CD14-positive monocyte (primary cell): Measurements from ENCODE around the gene NUMB. TPM values are rescaled to one million over a fixed set of nuclear protein-coding genes. Genes with fewer than 3 reads are reported as not detected.

Experiments used
- DNase-seq, 3 donors: peaks; one replicate each; pipeline ENCODE4 v3.0.0-alpha.2; 2011 to 2022
- H2AFZ ChIP-seq: 2 replicates; pipeline ENCODE4 v1.6.0; 2012; ENCODE audit warnings: mild to moderate bottlenecking, low read depth, low read length, inconsistent platforms; ENCODE audit not compliant: insufficient read depth, poor library complexity, severe bottlenecking
- H3K27ac ChIP-seq, 2 donors: 1 replicate in 1 of 2; 2 replicates in 1 of 2; pipeline ENCODE4 v1.5.1; 2012 to 2013; ENCODE audit warnings: low read length in 2 of 2, control low read depth in 1 of 2, inconsistent platforms in 1 of 2, low read depth in 1 of 2, mild to moderate bottlenecking in 1 of 2
- H3K27me3 ChIP-seq, 2 donors: one replicate each; pipeline versions ENCODE4 v1.6.0 to v1.6.1; 2011 to 2013; ENCODE audit warnings: low read length in 2 of 2; ENCODE audit not compliant: control insufficient read depth in 2 of 2, insufficient read depth in 2 of 2
- H3K36me3 ChIP-seq, 2 donors: replicated peaks in 1 of 2; 1 replicate in 1 of 2; 2 replicates in 1 of 2; pipeline versions ENCODE4 v1.5.1 to v1.6.1; 2012 to 2013; ENCODE audit warnings: low read length in 2 of 2, control low read depth in 1 of 2, inconsistent platforms in 1 of 2, mild to moderate bottlenecking in 1 of 2; ENCODE audit not compliant: insufficient read depth in 2 of 2, control insufficient read depth in 1 of 2
- H3K4me1 ChIP-seq, 2 donors: 1 replicate in 1 of 2; 2 replicates in 1 of 2; pipeline versions ENCODE4 v1.5.1 to v1.6.1; 2012 to 2013; ENCODE audit warnings: low read length in 2 of 2, control low read depth in 1 of 2, inconsistent platforms in 1 of 2, mild to moderate bottlenecking in 1 of 2, moderate library complexity in 1 of 2; ENCODE audit not compliant: insufficient read depth in 2 of 2, control insufficient read depth in 1 of 2
- H3K4me2 ChIP-seq: replicated peaks from 2 replicates; pipeline ENCODE3; 2012; ENCODE audit warnings: low read length, moderate library complexity, mild to moderate bottlenecking; ENCODE audit not compliant: poor library complexity, severe bottlenecking; ENCODE audit errors: extremely low read depth
- H3K4me3 ChIP-seq, 3 experiments: fragments of 200-600 bp in 1 of 3; sonication (generic) in 1 of 3; replicated peaks in 1 of 3; 1 replicate in 2 of 3; 2 replicates in 1 of 3; pipeline ENCODE4 v1.5.1; 2011 to 2013; ENCODE audit warnings: low read length in 3 of 3, mild to moderate bottlenecking in 3 of 3, control low read depth in 2 of 3, low read depth in 2 of 3, inconsistent platforms in 1 of 3, moderate library complexity in 1 of 3
- H3K79me2 ChIP-seq: 2 replicates; pipeline ENCODE4 v1.6.0; 2012; ENCODE audit warnings: mild to moderate bottlenecking, control low read depth, inconsistent platforms, low read length, moderate library complexity; ENCODE audit not compliant: insufficient read depth
- H3K9ac ChIP-seq: 2 replicates; pipeline ENCODE4 v1.6.0; 2017; ENCODE audit warnings: low read length, mild to moderate bottlenecking; ENCODE audit not compliant: insufficient read depth, poor library complexity, severe bottlenecking
- H3K9me3 ChIP-seq, 2 donors: replicated peaks in 1 of 2; 1 replicate in 1 of 2; 2 replicates in 1 of 2; pipeline versions ENCODE4 v1.5.1 to v1.6.1; 2012 to 2013; ENCODE audit warnings: low read length in 2 of 2, control low read depth in 1 of 2; ENCODE audit not compliant: control insufficient read depth in 1 of 2, insufficient read depth in 1 of 2
- H4K20me1 ChIP-seq: 2 replicates; pipeline ENCODE4 v1.6.0; 2012; ENCODE audit warnings: mild to moderate bottlenecking, low read length, control low read depth, moderate library complexity; ENCODE audit not compliant: insufficient read depth
- H3K27ac Mint-ChIP-seq, 7 donors: one replicate each; pipeline ENCODE4 v1.8.0; 2020; ENCODE audit warnings: mild to moderate bottlenecking in 7 of 7, mixed read lengths in 7 of 7, moderate library complexity in 6 of 7, inconsistent platforms in 2 of 7
- H3K27me3 Mint-ChIP-seq, 3 donors: one replicate each; pipeline ENCODE4 v1.8.0; 2021 to 2022; ENCODE audit warnings: low read depth in 3 of 3, mild to moderate bottlenecking in 3 of 3, mixed read lengths in 3 of 3, moderate library complexity in 3 of 3, inconsistent platforms in 1 of 3
- H3K36me3 Mint-ChIP-seq, 2 donors: one replicate each; pipeline ENCODE4 v1.8.0; 2020; ENCODE audit warnings: mixed read lengths in 2 of 2, inconsistent platforms in 1 of 2, mild to moderate bottlenecking in 1 of 2
- H3K4me1 Mint-ChIP-seq: one replicate; pipeline ENCODE4 v1.8.0; 2020; ENCODE audit warnings: mild to moderate bottlenecking, mixed read lengths
- H3K4me3 Mint-ChIP-seq, 2 donors: one replicate each; pipeline ENCODE4 v1.8.0; 2020; ENCODE audit warnings: mild to moderate bottlenecking in 2 of 2, mixed read lengths in 2 of 2, moderate library complexity in 1 of 2
- H3K9me3 Mint-ChIP-seq, 7 donors: one replicate each; pipeline ENCODE4 v1.8.0; 2020 to 2022; ENCODE audit warnings: mixed read lengths in 7 of 7, mild to moderate bottlenecking in 6 of 7, moderate library complexity in 6 of 7, inconsistent platforms in 2 of 7
- WGBS: methylation state at CpG from one replicate; pipeline ENCODE4 v1.1.5; 2013; ENCODE audit warnings: missing lambda C conversion rate; ENCODE audit not compliant: insufficient coverage; 5-methylcytosine and 5-hydroxymethylcytosine counted together
- intact Hi-C, 2 donors: fragments of 100-400 bp; cut with micrococcal nuclease; formaldehyde crosslinking; loops; one replicate each; pipeline versions ENCODE4 v1.15.0 to v1.15.1; 2023
- polyA plus RNA-seq, 3 donors: library from polyadenylated mRNA; depleted of rRNA in 1 of 3; unstranded in 2 of 3; stranded (reverse) in 1 of 3; fragments of 300-500 nt in 2 of 3; fragments of >200 nt in 1 of 3; fragmentation: Illumina TruSeq in 2 of 3; gene quantifications; 1 replicate in 2 of 3; 2 replicates in 1 of 3; pipeline ENCODE4 v1.2.3, GENCODE V29; 2012 to 2021
- TF ChIP-seq, protein P1 (sequence below): fragments of 200-600 bp; IDR thresholded peaks from one replicate; pipeline ENCODE4 v1.8.0; 2022; ENCODE audit warnings: antibody characterized with exemption, mild to moderate bottlenecking

NUMB gene
- polyA plus RNA-seq, 3 donors, result 83.4 to 223 (median 126) TPM

DNA sequence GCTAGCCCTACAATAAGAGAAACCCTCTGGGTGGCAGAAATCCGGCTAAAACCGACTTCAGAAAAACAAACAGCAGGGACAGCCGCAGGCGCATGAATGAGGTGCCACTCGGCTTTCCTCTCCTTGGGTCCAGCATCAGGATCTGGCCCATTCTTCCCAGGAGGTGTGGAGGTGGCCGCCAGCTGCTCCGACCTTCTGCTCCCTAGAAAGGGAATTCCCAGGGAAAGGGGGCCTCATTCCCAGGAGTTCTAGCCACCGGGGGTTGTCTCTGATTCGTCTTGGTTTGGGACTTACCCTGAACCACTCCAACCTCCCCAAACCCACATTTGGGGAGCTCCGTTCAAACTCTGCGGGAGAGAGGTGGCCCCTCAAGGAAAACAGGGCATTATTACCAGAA is 208.0 kb downstream of the NUMB start:
- H3K4me2 ChIP-seq, result no peak overlapping the region
- H3K36me3 ChIP-seq, result no peaks in the 10 kb centered on the region
- Mint-ChIP-seq H3K4me1 (peaks cover 15% of the 10 kb centered on the region), H3K4me3 (no peak overlapping the region), H3K9me3 (no peaks in the 10 kb centered on the region), H3K27me3 (peaks cover 7 to 14% (median 8%) of the 10 kb centered on the region in 3 donors), H3K36me3 (no peaks in the 10 kb centered on the region), H3K27ac (no peak overlapping the region)
- H3K27me3 ChIP-seq, result peaks cover 0 to 4% of the 10 kb centered on the region in 2 donors
- WGBS, result 100% methylated on average over 6 of the region's 11 CpGs
- no peaks in the 10 kb centered on the region for H3K79me2 ChIP-seq
- TF ChIP-seq, protein P1, sequence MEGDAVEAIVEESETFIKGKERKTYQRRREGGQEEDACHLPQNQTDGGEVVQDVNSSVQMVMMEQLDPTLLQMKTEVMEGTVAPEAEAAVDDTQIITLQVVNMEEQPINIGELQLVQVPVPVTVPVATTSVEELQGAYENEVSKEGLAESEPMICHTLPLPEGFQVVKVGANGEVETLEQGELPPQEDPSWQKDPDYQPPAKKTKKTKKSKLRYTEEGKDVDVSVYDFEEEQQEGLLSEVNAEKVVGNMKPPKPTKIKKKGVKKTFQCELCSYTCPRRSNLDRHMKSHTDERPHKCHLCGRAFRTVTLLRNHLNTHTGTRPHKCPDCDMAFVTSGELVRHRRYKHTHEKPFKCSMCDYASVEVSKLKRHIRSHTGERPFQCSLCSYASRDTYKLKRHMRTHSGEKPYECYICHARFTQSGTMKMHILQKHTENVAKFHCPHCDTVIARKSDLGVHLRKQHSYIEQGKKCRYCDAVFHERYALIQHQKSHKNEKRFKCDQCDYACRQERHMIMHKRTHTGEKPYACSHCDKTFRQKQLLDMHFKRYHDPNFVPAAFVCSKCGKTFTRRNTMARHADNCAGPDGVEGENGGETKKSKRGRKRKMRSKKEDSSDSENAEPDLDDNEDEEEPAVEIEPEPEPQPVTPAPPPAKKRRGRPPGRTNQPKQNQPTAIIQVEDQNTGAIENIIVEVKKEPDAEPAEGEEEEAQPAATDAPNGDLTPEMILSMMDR, result no peak
- H3K4me1 ChIP-seq, result peaks cover 8 to 23% of the 10 kb centered on the region in 2 donors
- no peak overlapping the region for H2AFZ ChIP-seq
- no peak overlapping the region for H3K27ac ChIP-seq
- H3K4me3 ChIP-seq, result no peak overlapping the region
- H3K9me3 ChIP-seq, result no peaks in the 10 kb centered on the region
- no peak for DNase-seq
- intact Hi-C loops, result no loop called here
- H3K9ac ChIP-seq, result no peak overlapping the region
- no peaks in the 10 kb centered on the region for H4K20me1 ChIP-seq

DNA sequence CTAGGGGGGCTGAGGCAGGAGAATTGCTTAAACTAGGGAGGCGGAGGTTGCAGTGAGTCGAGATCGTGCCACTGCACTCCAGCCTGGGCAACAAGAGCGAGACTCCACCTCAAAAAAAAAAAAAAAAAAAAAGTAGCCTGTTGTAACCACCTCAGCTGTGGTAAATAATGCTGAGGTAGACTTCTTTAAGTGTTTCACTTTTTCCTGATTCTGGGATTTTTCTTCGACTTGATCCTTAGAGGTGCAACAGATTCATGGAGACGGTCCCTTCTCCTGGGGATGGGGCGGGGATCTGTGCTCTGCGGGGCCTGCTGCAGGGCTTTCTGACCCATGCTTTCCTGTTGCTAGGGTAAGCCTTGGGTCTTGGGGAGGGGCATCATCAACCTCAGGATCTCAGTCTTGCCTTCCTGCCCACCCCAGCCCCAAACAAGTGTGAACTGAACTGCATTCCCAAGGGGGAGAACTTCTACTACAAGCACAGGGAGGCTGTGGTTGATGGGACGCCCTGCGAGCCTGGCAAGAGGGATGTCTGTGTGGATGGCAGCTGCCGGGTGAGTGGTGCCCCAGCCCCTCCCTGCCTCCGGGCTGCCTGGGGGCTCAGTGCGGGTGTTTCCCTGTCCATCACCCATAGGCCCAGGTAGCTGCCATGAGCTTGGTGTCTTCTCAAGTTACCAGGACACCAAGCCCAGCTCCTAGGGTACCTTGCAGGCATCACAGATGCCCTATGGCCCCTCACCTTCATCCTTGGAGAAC is 208.6 kb downstream of the NUMB start:
- Histone ChIP-seq H2AFZ (no peak overlapping the region), H3K9me3 (no peaks in the 10 kb centered on the region), H3K4me3 (no peak overlapping the region), H3K27me3 (peaks cover 0 to 10% of the 10 kb centered on the region in 2 donors), H3K4me2 (no peak overlapping the region), H3K9ac (no peak overlapping the region), H3K36me3 (no peaks in the 10 kb centered on the region), H3K27ac (no peak overlapping the region), H4K20me1 (no peaks in the 10 kb centered on the region), H3K4me1 (peaks cover 11 to 29% of the 10 kb centered on the region in 2 donors), H3K79me2 (no peaks in the 10 kb centered on the region)
- TF ChIP-seq, protein P1, result no peak
- intact Hi-C loops, result no loop called here
- Mint-ChIP-seq H3K27ac (peak overlapping the region in 1 of 7 donors; percentile 50), H3K4me1 (peaks cover 21% of the 10 kb centered on the region), H3K9me3 (peaks cover 0 to 2% (median 0%) of the 10 kb centered on the region in 7 donors), H3K4me3 (no peak overlapping the region), H3K27me3 (peaks cover 11 to 20% (median 13%) of the 10 kb centered on the region in 3 donors), H3K36me3 (peaks cover 0 to 2% of the 10 kb centered on the region in 2 donors)
- WGBS, result 94% methylated on average over 4 of the region's 13 CpGs
- no peak for DNase-seq
